PC-9 (cell line): ENCODE measurements around the gene GID8. TPM values are rescaled to one million over a fixed set of nuclear protein-coding genes. Genes with fewer than 3 reads are reported as not detected.

Experiments used
- BruUV-seq: library from RNA; stranded (reverse); fragments of 400-500 nt; replicated peaks from 2 replicates; lab custom pipeline; 2021; lab: Mats Ljungman, UMichigan
- CTCF ChIA-PET: fragments of 300-600 bp; sonication (Branson Sonifier 250); formaldehyde crosslinking; loops from one replicate; lab custom pipeline; 2022; ENCODE audit warnings: antibody characterized with exemption; lab: Charles Lee
- POLR2A ChIA-PET: fragments of 300-600 bp; sonication (Branson Sonifier 250); formaldehyde crosslinking; loops from one replicate; lab custom pipeline; 2022; ENCODE audit warnings: antibody characterized with exemption; ENCODE audit not compliant: unreplicated experiment; lab: Charles Lee
- DNase-seq, 2 experiments: peaks; one replicate each; pipeline versions ENCODE4 v3.0.0 to v3.0.0-alpha.2; 2015 to 2022; ENCODE audit warnings: mixed read lengths in 1 of 2
- H2AFZ ChIP-seq: fragments of 200-600 bp; sonication (generic); 2 replicates; pipeline ENCODE4 v1.8.1; 2017; ENCODE audit warnings: antibody characterized with exemption
- H3F3A ChIP-seq: fragments of 200-600 bp; sonication (generic); 2 replicates; pipeline ENCODE4 v1.8.1; 2017; ENCODE audit warnings: antibody characterized with exemption, mild to moderate bottlenecking, low read depth; ENCODE audit not compliant: insufficient read depth
- H3K27ac ChIP-seq: fragments of 200-600 bp; sonication (generic); 2 replicates; pipeline ENCODE4 v1.6.1; 2016; ENCODE audit warnings: mixed run types
- H3K27me3 ChIP-seq: fragments of 200-600 bp; sonication (generic); 2 replicates; pipeline ENCODE4 v1.6.1; 2016; ENCODE audit warnings: low read depth, mixed run types; ENCODE audit not compliant: insufficient read depth
- H3K36me3 ChIP-seq: fragments of 200-600 bp; sonication (generic); 2 replicates; pipeline ENCODE4 v1.6.1; 2016; ENCODE audit warnings: low read depth, mixed run types
- H3K4me1 ChIP-seq: fragments of 200-600 bp; sonication (generic); replicated peaks from 2 replicates; pipeline ENCODE4 v1.6.1; 2016; ENCODE audit warnings: mixed run types; ENCODE audit not compliant: insufficient read depth
- H3K4me2 ChIP-seq: fragments of 200-600 bp; sonication (generic); 2 replicates; pipeline ENCODE4 v1.6.1; 2017; ENCODE audit warnings: mixed run types
- H3K4me3 ChIP-seq: fragments of 200-600 bp; sonication (generic); 2 replicates; pipeline ENCODE4 v1.6.1; 2016; ENCODE audit warnings: mixed run types
- H3K79me2 ChIP-seq: fragments of 200-600 bp; sonication (generic); 2 replicates; pipeline ENCODE4 v1.6.1; 2017; ENCODE audit warnings: low read depth, mixed run types
- H3K9me2 ChIP-seq: fragments of 200-600 bp; sonication (generic); 2 replicates; pipeline ENCODE4 v1.8.1; 2017; ENCODE audit warnings: mild to moderate bottlenecking; ENCODE audit not compliant: insufficient read depth
- H3K9me3 ChIP-seq: fragments of 200-600 bp; sonication (generic); 2 replicates; pipeline ENCODE4 v1.8.1; 2016; ENCODE audit warnings: low read depth; ENCODE audit not compliant: insufficient read depth
- H4K20me1 ChIP-seq: fragments of 200-600 bp; sonication (generic); 2 replicates; pipeline ENCODE4 v1.8.1; 2017; ENCODE audit not compliant: insufficient read depth
- EZH2 ChIP-seq: fragments of 200-600 bp; sonication (generic); IDR thresholded peaks from 2 replicates; pipeline ENCODE4 v1.8.0; 2017; ENCODE audit warnings: antibody characterized with exemption, low read depth
- intact Hi-C: fragments of 100-400 bp; cut with micrococcal nuclease; formaldehyde crosslinking; loops from one replicate; pipeline ENCODE4 v1.10.0; 2022; ENCODE audit not compliant: unreplicated experiment
- total RNA-seq: library from RNA; stranded (reverse); gene quantifications from 2 replicates; pipeline ENCODE4 v1.2.3, GENCODE V29; 2021
- TF ChIP-seq, protein P1 (sequence below): fragments of 200-600 bp; sonication (generic); conservative IDR thresholded peaks from 2 replicates; pipeline ENCODE4 v1.6.1; 2017; ENCODE audit warnings: mixed run types, antibody characterized with exemption, mild to moderate bottlenecking, moderate library complexity

GID8 gene
- total RNA-seq, 1 experiment from 2014 or later, result 45.7 TPM

DNA sequence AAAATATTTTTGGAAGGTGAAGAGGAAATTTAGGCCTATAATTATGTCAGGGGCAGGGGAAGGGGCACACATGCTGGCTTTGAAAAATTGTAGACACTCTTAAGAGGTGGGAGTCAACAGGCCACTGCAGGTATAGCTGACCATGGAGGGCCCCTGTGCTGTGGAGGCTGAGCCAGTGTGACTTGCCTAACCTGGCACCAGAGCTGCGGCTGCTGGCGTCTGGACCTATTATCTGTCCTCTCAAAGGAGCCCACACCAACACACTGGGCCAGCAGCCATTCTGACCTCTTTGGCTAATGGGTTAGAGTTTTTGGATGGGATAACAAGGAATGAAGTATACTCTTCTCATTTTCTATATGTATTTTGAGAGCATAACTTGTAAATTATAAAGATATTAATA lies 4.5 kb downstream of the GID8 start:
- POLR2A ChIA-PET, result no interaction called here
- BruUV-seq, result no TSS peak
- Histone ChIP-seq H3K4me1 (peaks cover 10% of the 10 kb centered on the region), H3K4me3 (no peak overlapping the region), H3K27ac (no peak overlapping the region), H3K36me3 (peaks cover 32% of the 10 kb centered on the region), H4K20me1 (peaks cover 63% of the 10 kb centered on the region), H3F3A (peaks cover 22% of the 10 kb centered on the region; the same call in 1 of the 2 replicates), H3K9me3 (no peaks in the 10 kb centered on the region), H3K79me2 (peaks cover 50% of the 10 kb centered on the region), H3K27me3 (no peaks in the 10 kb centered on the region), H3K9me2 (no peaks in the 10 kb centered on the region), H2AFZ (no peak overlapping the region), H3K4me2 (no peak overlapping the region)
- intact Hi-C loops, result no loop called here
- CTCF ChIA-PET, result no interaction called here
- DNase-seq, result no peak
- TF ChIP-seq, protein P1, sequence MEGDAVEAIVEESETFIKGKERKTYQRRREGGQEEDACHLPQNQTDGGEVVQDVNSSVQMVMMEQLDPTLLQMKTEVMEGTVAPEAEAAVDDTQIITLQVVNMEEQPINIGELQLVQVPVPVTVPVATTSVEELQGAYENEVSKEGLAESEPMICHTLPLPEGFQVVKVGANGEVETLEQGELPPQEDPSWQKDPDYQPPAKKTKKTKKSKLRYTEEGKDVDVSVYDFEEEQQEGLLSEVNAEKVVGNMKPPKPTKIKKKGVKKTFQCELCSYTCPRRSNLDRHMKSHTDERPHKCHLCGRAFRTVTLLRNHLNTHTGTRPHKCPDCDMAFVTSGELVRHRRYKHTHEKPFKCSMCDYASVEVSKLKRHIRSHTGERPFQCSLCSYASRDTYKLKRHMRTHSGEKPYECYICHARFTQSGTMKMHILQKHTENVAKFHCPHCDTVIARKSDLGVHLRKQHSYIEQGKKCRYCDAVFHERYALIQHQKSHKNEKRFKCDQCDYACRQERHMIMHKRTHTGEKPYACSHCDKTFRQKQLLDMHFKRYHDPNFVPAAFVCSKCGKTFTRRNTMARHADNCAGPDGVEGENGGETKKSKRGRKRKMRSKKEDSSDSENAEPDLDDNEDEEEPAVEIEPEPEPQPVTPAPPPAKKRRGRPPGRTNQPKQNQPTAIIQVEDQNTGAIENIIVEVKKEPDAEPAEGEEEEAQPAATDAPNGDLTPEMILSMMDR, result no peak
- TF ChIP-seq EZH2, result no peak

DNA sequence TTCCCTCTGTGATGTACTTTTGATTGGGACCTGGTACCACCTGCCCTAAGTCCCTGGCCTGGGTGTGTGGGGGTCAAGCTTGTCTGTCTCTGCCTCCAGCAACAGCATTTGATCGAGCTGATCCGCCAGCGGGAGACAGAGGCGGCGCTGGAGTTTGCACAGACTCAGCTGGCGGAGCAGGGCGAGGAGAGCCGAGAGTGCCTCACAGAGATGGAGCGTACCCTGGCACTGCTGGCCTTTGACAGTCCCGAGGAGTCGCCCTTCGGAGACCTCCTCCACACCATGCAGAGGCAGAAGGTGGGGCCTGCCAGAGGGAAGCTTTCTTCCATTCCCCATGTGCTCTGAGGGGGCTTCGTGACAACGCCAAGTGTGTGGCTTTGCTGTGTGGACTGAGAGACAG lies 5.4 kb downstream of the GID8 start:
- ChIA-PET CTCF (no interaction called here), POLR2A (no interaction called here)
- no peaks in the 10 kb centered on the region for H3K9me3 ChIP-seq
- H3K4me2 ChIP-seq, result no peak overlapping the region
- H3K4me3 ChIP-seq, result no peak overlapping the region
- no peak for DNase-seq
- peaks cover 20% of the 10 kb centered on the region; the same call in 1 of the 2 replicates for H3F3A ChIP-seq
- peaks cover 69% of the 10 kb centered on the region for H4K20me1 ChIP-seq
- H3K36me3 ChIP-seq, result peaks cover 34% of the 10 kb centered on the region
- no peak overlapping the region for H2AFZ ChIP-seq
- BruUV-seq, result no TSS peak
- peaks cover 10% of the 10 kb centered on the region for H3K4me1 ChIP-seq
- no peak for TF ChIP-seq EZH2
- intact Hi-C loops, result no loop called here
- H3K27me3 ChIP-seq, result no peaks in the 10 kb centered on the region
- H3K79me2 ChIP-seq, result peaks cover 46% of the 10 kb centered on the region
- no peak overlapping the region for H3K27ac ChIP-seq
- H3K9me2 ChIP-seq, result no peaks in the 10 kb centered on the region

DNA sequence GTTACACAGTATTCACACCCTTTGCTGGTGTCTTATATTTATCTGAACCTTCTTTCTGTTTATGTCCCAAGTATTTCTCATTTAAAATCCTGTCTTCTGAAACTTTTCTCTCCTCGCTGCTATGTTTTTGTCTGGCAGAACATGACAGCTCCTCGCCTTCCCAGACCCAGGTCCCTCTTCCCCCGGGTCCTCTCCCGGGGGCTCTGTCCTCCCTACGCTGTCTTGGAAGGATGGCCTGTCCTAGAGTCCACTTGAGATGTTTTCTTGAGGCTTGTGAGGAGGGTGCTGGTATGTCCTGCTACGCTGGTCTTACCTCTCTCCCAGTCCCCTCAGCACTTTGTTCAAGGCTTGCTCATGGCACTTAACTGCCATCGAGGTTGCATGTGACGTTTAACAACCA lies 6.2 kb downstream of the GID8 start:
- no peaks in the 10 kb centered on the region for H3K9me2 ChIP-seq
- H3K79me2 ChIP-seq, result peaks cover 38% of the 10 kb centered on the region
- peaks cover 39% of the 10 kb centered on the region for H3K36me3 ChIP-seq
- peaks cover 8% of the 10 kb centered on the region for H3K4me1 ChIP-seq
- peaks cover 65% of the 10 kb centered on the region for H4K20me1 ChIP-seq
- H3K4me3 ChIP-seq, result no peak overlapping the region
- no peak overlapping the region for H3K4me2 ChIP-seq
- H3F3A ChIP-seq, result peaks cover 12% of the 10 kb centered on the region; the same call in 1 of the 2 replicates
- no peak overlapping the region for H3K27ac ChIP-seq
- no peaks in the 10 kb centered on the region for H3K9me3 ChIP-seq
- no peak overlapping the region for H2AFZ ChIP-seq
- TF ChIP-seq, protein P1, result no peak
- TF ChIP-seq EZH2, result no peak
- ChIA-PET CTCF (no interaction called here), POLR2A (no interaction called here)
- no TSS peak for BruUV-seq
- no peak for DNase-seq
- intact Hi-C loops, result no loop called here
- H3K27me3 ChIP-seq, result no peaks in the 10 kb centered on the region

DNA sequence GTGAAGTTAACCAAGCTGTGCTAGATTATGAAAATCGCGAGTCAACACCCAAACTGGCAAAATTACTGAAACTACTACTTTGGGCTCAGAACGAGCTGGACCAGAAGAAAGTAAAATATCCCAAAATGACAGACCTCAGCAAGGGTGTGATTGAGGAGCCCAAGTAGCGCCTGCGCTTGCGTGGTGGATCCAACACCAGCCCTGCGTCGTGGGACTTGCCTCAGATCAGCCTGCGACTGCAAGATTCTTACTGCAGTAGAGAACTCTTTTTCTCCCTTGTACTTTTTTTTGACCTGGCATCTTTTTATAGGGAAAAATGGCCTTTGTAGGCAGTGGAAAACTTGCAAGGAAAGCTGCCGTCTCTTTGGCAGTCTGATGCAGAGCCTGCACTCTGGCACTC lies 6.8 kb downstream of the GID8 start:
- peaks cover 33% of the 10 kb centered on the region for H3K79me2 ChIP-seq
- POLR2A ChIA-PET, result interaction anchor here (0.5 kb wide), 1 partner anchor 575 kb away, joined by 6 read pairs; no protein-coding TSS in a partner anchor
- H3K4me2 ChIP-seq, result no peak overlapping the region
- no TSS peak for BruUV-seq
- CTCF ChIA-PET, result no interaction called here
- no peak overlapping the region for H3K4me3 ChIP-seq
- no peaks in the 10 kb centered on the region for H3K27me3 ChIP-seq
- no peak for DNase-seq
- no peak overlapping the region for H3K27ac ChIP-seq
- H3K36me3 ChIP-seq, result peaks cover 39% of the 10 kb centered on the region
- peaks cover 59% of the 10 kb centered on the region for H4K20me1 ChIP-seq
- TF ChIP-seq, protein P1, result no peak
- TF ChIP-seq EZH2, result no peak
- intact Hi-C loops, result no loop called here
- peaks cover 7% of the 10 kb centered on the region; the same call in 1 of the 2 replicates for H3F3A ChIP-seq
- H2AFZ ChIP-seq, result no peak overlapping the region
- H3K9me2 ChIP-seq, result no peaks in the 10 kb centered on the region
- H3K9me3 ChIP-seq, result no peaks in the 10 kb centered on the region
- peaks cover 2% of the 10 kb centered on the region for H3K4me1 ChIP-seq
